Measurements from ENCODE around the gene SLC45A2. TPM values are rescaled to one million over a fixed set of nuclear protein-coding genes. Genes with fewer than 3 reads are reported as not detected.
A peak's percentile ranks its signal among the peaks of the same experiment; 100 is the strongest.

Gene SLC45A2
- total and polyA plus RNA-seq, 9 of the 15 experiments (the other 6 are each of a cell fraction or from before 2014, with no cell fraction given) = 0.03 to 0.29 (median 0.14) TPM; not detected in 4

- TF ChIP-seq REST (IDR thresholded peaks at IDR 0.05; ENCODE audit: borderline replicate concordance) = peak; percentile 36; the same call in 1 of the 2 replicates
- no peak for TF ChIP-seq REST (CRISPR knock-in tag; IDR thresholded peaks at IDR 0.05; ENCODE audit: low read depth)
- no peak for TF ChIP-seq EGR1 (conservative IDR thresholded peaks at IDR 0.05)
- no peak for TF ChIP-seq BCLAF1 (IDR thresholded peaks at IDR 0.05; ENCODE audit: borderline replicate concordance in 1 of 2, control insufficient read depth in 1 of 2, low read depth in 2 of 2, low read length in 1 of 2)
- TF ChIP-seq ATF4 (CRISPR knock-in tag; IDR thresholded peaks at IDR 0.05) = peak; percentile 28; the same call in 1 of the 2 replicates
- TF ChIP-seq RAD21 (CRISPR knock-in tag; conservative IDR thresholded peaks at IDR 0.05 in 1 of 2, IDR thresholded peaks at IDR 0.05 in 1 of 2) = peak; percentile 20 to 67; a peak in 2 of 4 replicates
- TF ChIP-seq BRD4 (IDR thresholded peaks at IDR 0.05) = no peak
- TF ChIP-seq FOXO4 (CRISPR knock-in tag; IDR thresholded peaks at IDR 0.05) = no peak
Observed at GRCh38 chr5:33994845-33995244, 10.4 kb upstream of the SLC45A2 start (continued).

All from K562 (cell line).